Natural killer cell (primary cell): ENCODE results near the gene PDPN. TPM values are rescaled to one million over a fixed set of nuclear protein-coding genes. Genes with fewer than 3 reads are reported as not detected.
"Not testable (repeated sequence)": the region's sequence is repeated elsewhere in the genome, so short reads cannot be mapped to it uniquely, and the experiment has no call there.

Source experiments
- ATAC-seq, 3 donors: fragments of 150-1000 bp in 2 of 3; fragments of 200-7000 bp in 1 of 3; cut with Tn5 transposase; 1 replicate in 1 of 3; 2 replicates in 2 of 3; pipeline ENCODE4 v1.10.0; 2021; ENCODE audit warnings: mild to moderate bottlenecking in 2 of 3, moderate library complexity in 2 of 3
- DNase-seq, 2 donors: peaks; one replicate each; pipeline versions ENCODE4 v3.0.0 to v3.0.0-alpha.2; 2013 to 2021; ENCODE audit warnings: mixed read lengths in 1 of 2
- H3K27ac ChIP-seq: one replicate; pipeline ENCODE4 v1.5.1; 2013; ENCODE audit warnings: mild to moderate bottlenecking, low read length
- H3K27me3 ChIP-seq: one replicate; pipeline ENCODE4 v1.6.1; 2013; ENCODE audit warnings: low read length; ENCODE audit not compliant: control insufficient read depth, insufficient read depth
- H3K36me3 ChIP-seq: one replicate; pipeline ENCODE4 v1.6.1; 2013; ENCODE audit warnings: low read length; ENCODE audit not compliant: control insufficient read depth, insufficient read depth
- H3K4me1 ChIP-seq: one replicate; pipeline ENCODE4 v1.6.1; 2013; ENCODE audit warnings: low read length; ENCODE audit not compliant: control insufficient read depth, insufficient read depth
- H3K4me3 ChIP-seq: one replicate; pipeline ENCODE4 v1.5.1; 2013; ENCODE audit warnings: low read length
- H3K9me3 ChIP-seq: one replicate; pipeline ENCODE4 v1.6.1; 2013; ENCODE audit warnings: low read length; ENCODE audit not compliant: control insufficient read depth, insufficient read depth
- H3K27ac Mint-ChIP-seq, 2 donors: one replicate each; pipeline ENCODE4 v1.8.0; 2022; ENCODE audit warnings: mild to moderate bottlenecking in 2 of 2, mixed read lengths in 2 of 2, moderate library complexity in 1 of 2
- H3K27me3 Mint-ChIP-seq, 2 donors: one replicate each; pipeline ENCODE4 v1.8.0; 2022; ENCODE audit warnings: low read depth in 2 of 2, mixed read lengths in 2 of 2
- H3K36me3 Mint-ChIP-seq: one replicate; pipeline ENCODE4 v1.8.0; 2022; ENCODE audit warnings: mixed read lengths
- H3K4me1 Mint-ChIP-seq, 2 donors: one replicate each; pipeline ENCODE4 v1.8.0; 2022; ENCODE audit warnings: mixed read lengths in 2 of 2
- H3K4me3 Mint-ChIP-seq: one replicate; pipeline ENCODE4 v1.8.0; 2022; ENCODE audit warnings: mild to moderate bottlenecking, moderate library complexity, mixed read lengths
- H3K9me3 Mint-ChIP-seq, 2 donors: one replicate each; pipeline ENCODE4 v1.8.0; 2022; ENCODE audit warnings: mixed read lengths in 2 of 2
- WGBS: methylation state at CpG from one replicate; pipeline ENCODE4 v1.1.7; 2013; ENCODE audit warnings: missing lambda C conversion rate; ENCODE audit not compliant: insufficient coverage; 5-methylcytosine and 5-hydroxymethylcytosine counted together
- intact Hi-C: fragments of 100-400 bp; cut with micrococcal nuclease; formaldehyde crosslinking; loops from one replicate; pipeline ENCODE4 v1.14.2; 2022
- total RNA-seq, 4 donors: library from RNA; stranded (reverse); fragments of 120-200 nt in 1 of 4; gene quantifications; one replicate each; pipeline versions ENCODE4 v1.2.3 to v1.2.4, GENCODE V29; 2013 to 2022
- TF ChIP-seq, protein P1 (sequence below): fragments of 200-600 bp; IDR thresholded peaks from one replicate; pipeline ENCODE4 v1.8.0; 2022; ENCODE audit warnings: antibody characterized with exemption

Gene PDPN
- total RNA-seq, 3 donors from 2014 or later (not counting 1 experiment from before 2014, with no cell fraction given), result not detected

GRCh38 chr1:13556224-13556764 is 27.3 kb upstream of the PDPN start:
- Mint-ChIP-seq H3K4me3 (no peak overlapping the region), H3K36me3 (no peaks in the 10 kb centered on the region), H3K27me3 (peaks cover 0 to 3% of the 10 kb centered on the region in 2 donors), H3K27ac (no peak overlapping the region), H3K4me1 (no peaks in the 10 kb centered on the region), H3K9me3 (no peaks in the 10 kb centered on the region)
- Histone ChIP-seq H3K4me3 (no peak overlapping the region), H3K27me3 (no peaks in the 10 kb centered on the region), H3K27ac (no peak overlapping the region), H3K9me3 (no peaks in the 10 kb centered on the region), H3K36me3 (no peaks in the 10 kb centered on the region), H3K4me1 (no peaks in the 10 kb centered on the region)
- intact Hi-C loops, result no loop called here
- WGBS, result 83% methylated on average over 5 of the region's 6 CpGs
- ATAC-seq (no peak), DNase-seq (no peak)
- TF ChIP-seq, protein P1, sequence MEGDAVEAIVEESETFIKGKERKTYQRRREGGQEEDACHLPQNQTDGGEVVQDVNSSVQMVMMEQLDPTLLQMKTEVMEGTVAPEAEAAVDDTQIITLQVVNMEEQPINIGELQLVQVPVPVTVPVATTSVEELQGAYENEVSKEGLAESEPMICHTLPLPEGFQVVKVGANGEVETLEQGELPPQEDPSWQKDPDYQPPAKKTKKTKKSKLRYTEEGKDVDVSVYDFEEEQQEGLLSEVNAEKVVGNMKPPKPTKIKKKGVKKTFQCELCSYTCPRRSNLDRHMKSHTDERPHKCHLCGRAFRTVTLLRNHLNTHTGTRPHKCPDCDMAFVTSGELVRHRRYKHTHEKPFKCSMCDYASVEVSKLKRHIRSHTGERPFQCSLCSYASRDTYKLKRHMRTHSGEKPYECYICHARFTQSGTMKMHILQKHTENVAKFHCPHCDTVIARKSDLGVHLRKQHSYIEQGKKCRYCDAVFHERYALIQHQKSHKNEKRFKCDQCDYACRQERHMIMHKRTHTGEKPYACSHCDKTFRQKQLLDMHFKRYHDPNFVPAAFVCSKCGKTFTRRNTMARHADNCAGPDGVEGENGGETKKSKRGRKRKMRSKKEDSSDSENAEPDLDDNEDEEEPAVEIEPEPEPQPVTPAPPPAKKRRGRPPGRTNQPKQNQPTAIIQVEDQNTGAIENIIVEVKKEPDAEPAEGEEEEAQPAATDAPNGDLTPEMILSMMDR, result no peak

DNA sequence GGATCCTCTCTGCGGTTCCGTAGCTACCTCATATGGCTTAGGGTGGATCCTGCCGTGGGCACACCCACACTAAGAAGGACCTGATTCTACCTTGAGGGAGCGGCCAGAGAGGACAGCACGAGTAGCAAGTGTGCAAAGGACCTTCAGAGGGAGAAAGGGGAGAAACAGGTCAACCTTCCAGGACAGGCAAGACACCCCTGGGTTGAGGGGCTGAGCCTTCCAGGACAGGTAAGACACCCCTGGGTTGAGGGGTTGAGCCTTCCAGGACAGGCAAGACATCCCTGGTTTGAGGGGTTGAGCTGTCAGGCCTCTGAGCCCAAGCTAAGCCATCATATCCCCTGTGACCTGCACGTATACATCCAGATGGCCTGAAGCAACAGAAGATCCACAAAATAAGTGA is 23.1 kb upstream of the PDPN start:
- no peaks in the 10 kb centered on the region for H3K9me3 ChIP-seq
- no peaks in the 10 kb centered on the region for H3K27me3 ChIP-seq
- TF ChIP-seq, protein P1, result no peak
- no peak for DNase-seq
- H3K4me1 ChIP-seq, result no peaks in the 10 kb centered on the region
- 84% methylated on average over 6 of the region's 6 CpGs for WGBS
- no peaks in the 10 kb centered on the region for H3K9me3 Mint-ChIP-seq
- intact Hi-C loops, result no loop called here
- no peak overlapping the region for H3K4me3 Mint-ChIP-seq
- H3K36me3 ChIP-seq, result no peaks in the 10 kb centered on the region
- no peak overlapping the region for H3K4me3 ChIP-seq
- peaks cover 0 to 14% of the 10 kb centered on the region in 2 donors for H3K27me3 Mint-ChIP-seq
- H3K36me3 Mint-ChIP-seq, result no peaks in the 10 kb centered on the region
- no peak overlapping the region for H3K27ac Mint-ChIP-seq
- ATAC-seq, result no peak
- no peak overlapping the region for H3K27ac ChIP-seq
- H3K4me1 Mint-ChIP-seq, result no peaks in the 10 kb centered on the region

DNA sequence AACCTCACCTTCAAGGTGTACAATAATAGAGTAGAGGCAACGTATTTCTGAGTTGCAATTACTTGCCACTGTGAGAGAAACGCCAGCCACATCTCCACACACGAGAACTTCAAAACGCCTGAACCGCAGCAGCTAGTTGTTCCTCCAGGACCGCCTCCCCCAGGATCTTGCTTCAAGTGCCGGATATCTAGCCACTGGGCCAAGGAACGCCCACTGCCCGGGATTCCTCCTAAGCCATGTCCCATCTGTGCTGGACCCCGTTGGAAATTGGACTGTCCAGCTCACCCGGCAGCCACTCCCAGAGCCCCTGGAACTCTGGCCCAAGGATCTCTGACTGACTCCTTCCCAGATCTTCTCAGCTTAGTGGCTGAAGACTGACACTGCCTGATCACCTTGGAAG is 20.7 kb upstream of the PDPN start:
- H3K4me1 ChIP-seq, H3K36me3 ChIP-seq, H3K9me3 Mint-ChIP-seq, intact Hi-C loops, H3K4me3 ChIP-seq, H3K27ac ChIP-seq, ATAC-seq, H3K36me3 Mint-ChIP-seq, H3K4me3 Mint-ChIP-seq, H3K27me3 ChIP-seq, H3K4me1 Mint-ChIP-seq, H3K9me3 ChIP-seq, DNase-seq, H3K27ac Mint-ChIP-seq: not testable (repeated sequence)
- 86% methylated on average over 11 of the region's 11 CpGs for WGBS
- peaks cover 0 to 10% of the 10 kb centered on the region in 2 donors for H3K27me3 Mint-ChIP-seq

DNA sequence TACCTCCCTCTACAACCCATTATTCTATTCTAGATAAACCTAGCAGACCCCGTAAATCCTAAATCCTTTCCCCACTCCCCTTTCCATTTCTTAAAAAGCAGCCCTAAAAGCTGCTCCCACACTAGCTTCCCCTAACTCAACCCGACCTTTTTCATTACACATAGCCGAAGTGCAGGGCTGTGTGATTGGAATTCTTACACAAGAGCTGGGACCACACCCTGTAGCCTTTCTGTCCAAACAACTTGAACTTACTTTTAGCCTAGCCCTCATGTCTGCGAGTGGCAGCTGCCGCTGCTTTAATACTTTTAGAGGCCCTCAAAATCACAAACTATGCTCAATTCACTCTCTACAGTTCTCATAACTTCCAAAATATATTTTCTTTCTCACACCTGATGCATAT is 19.6 kb upstream of the PDPN start:
- Histone ChIP-seq H3K36me3 (no peaks in the 10 kb centered on the region), H3K27me3 (no peaks in the 10 kb centered on the region), H3K4me3 (no peak overlapping the region), H3K9me3 (no peaks in the 10 kb centered on the region), H3K27ac (no peak overlapping the region), H3K4me1 (no peaks in the 10 kb centered on the region)
- Mint-ChIP-seq H3K9me3 (no peaks in the 10 kb centered on the region), H3K27ac (no peak overlapping the region), H3K27me3 (peaks cover 0 to 10% of the 10 kb centered on the region in 2 donors), H3K4me1 (no peaks in the 10 kb centered on the region), H3K36me3 (no peaks in the 10 kb centered on the region), H3K4me3 (no peak overlapping the region)
- ATAC-seq, result no peak
- TF ChIP-seq, protein P1, result no peak
- WGBS, result 91% methylated on average over 5 of the region's 5 CpGs
- intact Hi-C loops, result no loop called here
- no peak for DNase-seq

DNA sequence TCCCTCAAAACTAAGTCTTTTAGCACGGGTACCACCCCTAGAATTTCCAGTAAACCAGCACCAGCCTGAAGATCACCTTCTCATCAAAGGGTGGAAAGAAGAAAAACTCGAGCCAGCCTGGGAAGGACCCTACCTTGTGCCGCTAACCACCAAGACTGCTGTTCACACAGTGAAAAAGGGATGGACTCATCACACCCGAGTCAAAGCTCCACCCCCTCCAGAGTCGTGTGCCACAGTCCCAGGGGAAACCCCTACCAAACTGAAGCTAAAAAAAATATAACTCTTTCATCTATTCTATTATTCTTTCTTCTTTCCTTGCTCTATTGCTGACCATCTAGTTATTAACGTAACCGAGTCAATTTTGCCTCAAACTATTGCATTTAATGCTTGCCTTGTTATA is 13.2 kb upstream of the PDPN start:
- ATAC-seq, H3K9me3 ChIP-seq, H3K27ac Mint-ChIP-seq, H3K27me3 ChIP-seq, H3K36me3 Mint-ChIP-seq, H3K4me1 ChIP-seq, H3K4me3 ChIP-seq, DNase-seq, H3K9me3 Mint-ChIP-seq, H3K4me3 Mint-ChIP-seq, intact Hi-C loops, H3K27ac ChIP-seq, H3K36me3 ChIP-seq, H3K4me1 Mint-ChIP-seq: not testable (repeated sequence)
- 65% methylated on average over 7 of the region's 7 CpGs for WGBS
- peaks cover 0 to 24% of the 10 kb centered on the region in 2 donors for H3K27me3 Mint-ChIP-seq
